GM19238 (cell line): ENCODE measurements around the gene HIP1R.

Source experiments
- DNase-seq: peaks from one replicate; pipeline ENCODE4 v3.0.0; 2011; ENCODE audit warnings: low spot score; ENCODE audit not compliant: insufficient read length

The HIP1R gene

DNA sequence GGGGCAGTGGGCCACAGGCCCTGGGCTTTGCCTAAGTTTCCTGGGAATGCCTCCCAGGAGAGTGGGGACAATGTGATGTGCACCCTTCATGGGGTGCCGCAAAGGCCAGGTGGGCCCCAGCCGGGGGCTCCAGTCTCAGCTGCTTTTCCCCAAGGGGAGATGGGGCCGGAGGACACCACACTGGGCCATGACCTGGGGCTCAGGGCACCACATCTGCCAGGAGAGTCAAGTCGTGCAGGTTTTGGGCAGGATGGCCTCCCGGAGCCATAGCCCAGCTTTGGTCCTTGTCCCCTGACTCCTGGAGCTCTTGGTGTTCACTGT is 12.2 kb downstream of the HIP1R start:
- no peak for DNase-seq

- no peak for DNase-seq
Measured at GRCh38 chr12:122847921-122848421, 12.7 kb downstream of the HIP1R start.

GRCh38 chr12:122848471-122849351 is 13.5 kb downstream of the HIP1R start:
- DNase-seq: no peak

- no peak for DNase-seq
Measured at GRCh38 chr12:122849352-122850047, 14.2 kb downstream of the HIP1R start.

GRCh38 chr12:122850048-122850445 is 14.8 kb downstream of the HIP1R start:
- DNase-seq: no peak

- no peak for DNase-seq
Measured at GRCh38 chr12:122850695-122851350, 15.6 kb downstream of the HIP1R start.

- DNase-seq: no peak
Measured at GRCh38 chr12:122851820-122852219, 16.6 kb downstream of the HIP1R start.

DNA sequence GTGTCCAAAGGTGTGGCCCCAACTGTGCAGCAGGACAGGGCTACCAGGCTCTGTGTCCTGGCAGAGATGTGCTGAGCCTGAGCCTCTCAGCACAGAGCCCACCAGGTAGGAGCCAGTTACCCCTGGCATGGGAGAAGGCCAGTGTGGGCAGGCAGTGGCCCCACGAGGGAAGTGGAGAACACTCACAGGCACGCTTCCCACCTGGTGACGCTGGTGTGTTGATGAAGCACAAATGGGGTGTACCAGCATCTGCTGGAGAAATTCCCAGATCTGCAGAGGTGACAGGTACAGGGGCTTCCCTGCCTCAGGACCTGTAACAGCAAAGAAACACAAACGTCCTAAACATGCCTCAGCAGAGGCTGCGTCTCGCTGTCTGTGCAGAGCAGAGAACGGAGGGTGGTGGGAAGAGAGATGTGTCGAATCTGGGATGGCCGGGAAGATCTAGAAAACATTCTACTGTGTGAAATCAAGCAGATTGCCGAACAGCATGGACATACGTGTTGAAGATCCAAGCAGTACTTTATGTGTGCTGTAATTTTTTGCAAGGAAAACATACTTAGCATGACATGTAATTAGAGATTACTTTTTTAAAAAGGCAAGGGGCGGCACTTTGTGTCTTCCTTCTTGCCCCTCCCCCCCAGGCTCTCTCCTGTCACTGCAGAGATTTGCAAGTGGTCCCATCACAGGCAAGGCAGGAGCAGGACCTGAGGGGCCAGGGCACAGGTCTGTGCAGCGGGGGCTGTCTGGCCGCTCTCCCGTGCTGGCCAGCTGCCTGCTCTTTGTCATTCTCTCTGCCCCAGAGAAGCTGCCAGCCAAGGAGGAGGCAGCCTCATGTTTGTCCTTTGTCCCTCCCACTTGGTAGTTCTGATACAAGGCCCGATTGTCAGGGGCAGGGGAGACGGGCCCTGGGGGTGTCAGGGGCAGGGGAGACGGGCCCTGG is 17.3 kb downstream of the HIP1R start:
- no peak for DNase-seq

DNA sequence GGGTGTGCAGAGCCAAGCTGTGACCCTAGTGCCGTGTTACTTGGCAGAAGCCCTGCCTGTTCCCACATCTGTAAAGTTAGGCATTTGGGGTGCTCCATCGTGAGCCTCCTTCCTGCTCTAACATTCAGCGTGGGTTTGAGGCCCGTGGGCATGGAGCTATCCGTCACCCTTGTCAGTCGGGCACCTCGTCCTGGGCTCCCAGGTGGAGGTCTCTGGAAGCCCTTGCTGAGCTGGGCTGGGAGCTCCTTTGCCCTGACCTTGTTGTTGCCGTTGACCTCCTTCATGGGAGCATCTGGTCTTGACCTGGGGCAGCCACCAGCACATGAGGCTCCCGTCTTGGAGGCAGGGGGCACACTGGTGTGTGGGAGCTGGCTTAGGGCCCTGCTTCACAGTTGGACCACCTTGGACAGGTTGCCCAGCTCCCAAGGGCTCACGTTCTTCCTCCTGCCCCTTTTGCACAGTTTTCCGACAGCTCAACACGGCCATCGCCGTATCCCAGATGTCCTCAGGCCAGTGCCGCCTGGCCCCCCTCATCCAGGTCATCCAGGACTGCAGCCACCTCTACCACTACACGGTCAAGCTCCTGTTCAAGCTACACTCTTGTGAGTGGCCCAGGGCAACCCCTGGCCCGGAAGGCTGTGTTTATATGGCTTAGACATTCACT is 18.5 kb downstream of the HIP1R start:
- DNase-seq: no peak

- DNase-seq: no peak
Measured at GRCh38 chr12:122854554-122854953, 19.3 kb downstream of the HIP1R start.

DNA sequence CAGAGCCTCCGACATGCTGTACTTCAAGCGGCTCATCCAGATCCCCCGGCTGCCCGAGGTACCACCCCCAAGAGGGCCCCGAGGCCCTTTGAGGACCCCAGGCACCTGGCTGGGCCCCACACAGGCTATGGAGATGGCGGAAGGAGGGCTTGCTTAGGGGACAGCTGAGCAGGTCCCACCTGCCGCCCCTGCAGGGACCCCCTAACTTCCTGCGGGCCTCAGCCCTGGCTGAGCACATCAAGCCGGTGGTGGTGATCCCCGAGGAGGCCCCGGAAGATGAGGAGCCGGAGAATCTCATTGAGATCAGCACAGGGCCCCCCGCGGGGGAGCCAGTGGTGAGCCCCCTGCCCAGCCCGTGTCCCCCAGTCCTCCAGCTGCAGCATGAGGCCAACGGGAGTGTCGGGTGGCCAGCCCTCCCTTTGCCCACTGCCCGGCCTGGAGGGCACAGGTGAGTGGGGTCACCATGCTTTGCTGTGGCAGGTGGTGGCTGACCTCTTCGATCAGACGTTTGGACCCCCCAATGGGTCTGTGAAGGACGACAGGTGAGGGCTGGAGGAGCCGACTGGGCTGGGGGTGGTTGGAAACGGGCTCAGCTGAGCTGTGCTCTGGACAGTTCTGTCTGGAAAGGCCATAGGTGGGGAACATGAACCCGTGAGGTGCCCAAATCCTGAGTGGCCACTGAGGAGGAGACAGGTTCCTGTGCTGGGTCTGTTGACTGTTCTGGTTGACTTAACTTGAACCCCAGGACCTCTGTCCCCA is 20.0 kb downstream of the HIP1R start:
- DNase-seq: no peak

DNA sequence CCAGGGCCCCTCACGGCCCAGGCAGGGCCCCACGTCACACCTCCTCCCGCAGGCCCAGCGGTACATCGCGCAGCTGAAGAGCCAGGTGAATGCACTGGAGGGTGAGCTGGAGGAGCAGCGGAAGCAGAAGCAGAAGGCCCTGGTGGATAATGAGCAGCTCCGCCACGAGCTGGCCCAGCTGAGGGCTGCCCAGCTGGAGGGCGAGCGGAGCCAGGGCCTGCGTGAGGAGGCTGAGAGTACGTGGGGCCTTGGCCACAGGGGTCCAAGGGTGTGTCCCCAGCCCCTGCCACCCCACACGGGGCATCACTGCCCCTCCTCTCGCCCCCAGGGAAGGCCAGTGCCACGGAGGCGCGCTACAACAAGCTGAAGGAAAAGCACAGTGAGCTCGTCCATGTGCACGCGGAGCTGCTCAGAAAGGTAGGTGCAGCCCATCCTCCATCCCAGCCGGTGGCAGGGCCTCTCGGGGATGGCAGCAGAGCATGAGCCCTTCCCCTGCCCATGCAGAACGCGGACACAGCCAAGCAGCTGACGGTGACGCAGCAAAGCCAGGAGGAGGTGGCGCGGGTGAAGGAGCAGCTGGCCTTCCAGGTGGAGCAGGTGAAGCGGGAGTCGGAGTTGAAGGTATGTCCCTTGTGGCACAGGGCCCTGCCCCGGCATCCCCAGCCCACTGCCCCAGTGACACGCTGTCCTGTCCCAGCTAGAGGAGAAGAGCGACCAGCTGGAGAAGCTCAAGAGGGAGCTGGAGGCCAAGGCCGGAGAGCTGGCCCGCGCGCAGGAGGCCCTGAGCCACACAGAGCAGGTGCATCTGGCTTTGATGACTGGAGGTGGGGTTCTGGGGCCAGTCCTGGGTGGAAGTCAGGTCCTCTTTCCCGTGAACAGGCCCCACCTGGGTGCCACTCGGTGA is 20.9 kb downstream of the HIP1R start:
- no peak for DNase-seq

- DNase-seq: no peak
Measured at GRCh38 chr12:122856999-122857671, 21.9 kb downstream of the HIP1R start.

DNA sequence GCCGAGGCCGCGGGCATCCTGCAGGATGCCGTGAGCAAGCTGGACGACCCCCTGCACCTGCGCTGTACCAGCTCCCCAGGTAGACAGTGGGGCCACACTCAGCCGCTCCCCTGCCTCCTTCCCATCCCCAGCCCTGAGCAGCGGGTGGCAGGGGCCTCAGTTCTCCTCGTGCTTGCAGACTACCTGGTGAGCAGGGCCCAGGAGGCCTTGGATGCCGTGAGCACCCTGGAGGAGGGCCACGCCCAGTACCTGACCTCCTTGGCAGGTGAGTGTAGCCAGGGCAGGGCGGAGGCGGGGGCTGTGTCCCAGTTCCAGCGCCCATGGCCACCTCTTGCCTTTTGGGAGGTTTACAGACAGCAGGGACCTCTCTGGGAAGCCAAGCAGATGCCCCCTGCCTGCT is 22.9 kb downstream of the HIP1R start:
- DNase-seq: no peak

DNA sequence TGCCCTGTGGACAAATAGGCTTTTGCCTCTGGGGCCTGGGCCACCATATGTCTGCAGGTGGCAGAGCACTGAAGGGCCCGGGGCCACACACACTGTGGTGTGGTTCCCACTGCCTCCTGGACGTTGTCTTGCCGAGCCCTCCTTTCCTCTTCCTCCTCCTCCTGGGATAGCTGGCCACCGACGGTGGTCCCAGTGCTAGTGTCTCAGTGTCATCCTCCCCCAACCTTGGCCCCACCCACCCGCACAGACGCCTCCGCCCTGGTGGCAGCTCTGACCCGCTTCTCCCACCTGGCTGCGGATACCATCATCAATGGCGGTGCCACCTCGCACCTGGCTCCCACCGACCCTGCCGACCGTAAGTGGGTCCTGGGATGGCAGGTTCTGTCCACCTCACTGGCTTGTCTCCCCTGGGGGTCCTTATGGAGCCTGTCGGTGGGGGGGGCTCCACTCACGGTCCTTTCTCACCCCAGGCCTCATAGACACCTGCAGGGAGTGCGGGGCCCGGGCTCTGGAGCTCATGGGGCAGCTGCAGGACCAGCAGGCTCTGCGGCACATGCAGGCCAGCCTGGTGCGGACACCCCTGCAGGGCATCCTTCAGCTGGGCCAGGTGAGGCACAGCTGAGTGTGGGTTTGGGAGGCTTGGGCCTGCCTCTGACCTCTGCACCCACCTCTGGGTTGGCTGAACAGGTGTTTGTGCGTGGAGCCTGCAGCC is 23.5 kb downstream of the HIP1R start:
- no peak for DNase-seq

- no peak for DNase-seq
Measured at GRCh38 chr12:122859303-122860039, 24.2 kb downstream of the HIP1R start.
